Measurements from ENCODE around the gene OMA1. TPM values are rescaled to one million over a fixed set of nuclear protein-coding genes. Genes with fewer than 3 reads are reported as not detected.

Gene OMA1
- total RNA-seq, 1 experiment from 2014 or later: 21.9 TPM

GRCh38 chr1:58502519-58502918 is 44.0 kb downstream of the OMA1 start:
- no TSS peak for BruUV-seq (replicated peaks)
- no peak overlapping the region for H3K9ac ChIP-seq (ENCODE audit: low read length)
- TF ChIP-seq, protein P1, sequence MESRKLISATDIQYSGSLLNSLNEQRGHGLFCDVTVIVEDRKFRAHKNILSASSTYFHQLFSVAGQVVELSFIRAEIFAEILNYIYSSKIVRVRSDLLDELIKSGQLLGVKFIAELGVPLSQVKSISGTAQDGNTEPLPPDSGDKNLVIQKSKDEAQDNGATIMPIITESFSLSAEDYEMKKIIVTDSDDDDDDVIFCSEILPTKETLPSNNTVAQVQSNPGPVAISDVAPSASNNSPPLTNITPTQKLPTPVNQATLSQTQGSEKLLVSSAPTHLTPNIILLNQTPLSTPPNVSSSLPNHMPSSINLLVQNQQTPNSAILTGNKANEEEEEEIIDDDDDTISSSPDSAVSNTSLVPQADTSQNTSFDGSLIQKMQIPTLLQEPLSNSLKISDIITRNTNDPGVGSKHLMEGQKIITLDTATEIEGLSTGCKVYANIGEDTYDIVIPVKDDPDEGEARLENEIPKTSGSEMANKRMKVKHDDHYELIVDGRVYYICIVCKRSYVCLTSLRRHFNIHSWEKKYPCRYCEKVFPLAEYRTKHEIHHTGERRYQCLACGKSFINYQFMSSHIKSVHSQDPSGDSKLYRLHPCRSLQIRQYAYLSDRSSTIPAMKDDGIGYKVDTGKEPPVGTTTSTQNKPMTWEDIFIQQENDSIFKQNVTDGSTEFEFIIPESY (IDR thresholded peaks at IDR 0.05; ENCODE audit: extremely low read depth, insufficient replicate concordance, low read length): no peak
- no peak for TF ChIP-seq JUND (IDR thresholded peaks at IDR 0.05)
- no peak for TF ChIP-seq EZH2 (IDR thresholded peaks at IDR 0.05)
- no peak for TF ChIP-seq YY1 (IDR thresholded peaks at IDR 0.05; ENCODE audit: extremely low read depth, insufficient replicate concordance, low read depth, low read length)
- TF ChIP-seq SP1 (IDR thresholded peaks at IDR 0.05; ENCODE audit: low read depth): no peak
- intact Hi-C loops (cut with micrococcal nuclease): no loop called here
- H2AFZ ChIP-seq (ENCODE audit: low read depth, low read length, poor library complexity, severe bottlenecking): no peak overlapping the region
- no peaks in the 10 kb centered on the region for H4K20me1 ChIP-seq (ENCODE audit: insufficient read depth)
- no peak for DNase-seq (ENCODE audit: low read depth, low spot score)
- H3K36me3 ChIP-seq (ENCODE audit: control insufficient read depth in 1 of 2, insufficient read depth in 2 of 2, low read length in 2 of 2): no peaks in the 10 kb centered on the region
- no peaks in the 10 kb centered on the region for H3K79me2 ChIP-seq (ENCODE audit: insufficient read depth, low read length)
- H3K4me3 ChIP-seq (replicated peaks in 1 of 2; ENCODE audit: low read depth in 1 of 2, low read length in 2 of 2): no peak overlapping the region
- no peaks in the 10 kb centered on the region for H3K9me3 ChIP-seq (ENCODE audit: control insufficient read depth in 1 of 2, insufficient read depth in 1 of 2, low read depth in 1 of 2, low read length in 2 of 2)
- ChIA-PET POLR2A (no interaction called here), CTCF (no interaction called here), RAD21 (ENCODE audit: low non-redundant PET in 1 of 2, low total read pairs in 2 of 2, uncharacterized antibody in 2 of 2, unreplicated experiment in 2 of 2) (no interaction called here)
- no peak overlapping the region for H3K4me2 ChIP-seq (ENCODE audit: low read length)
- no peaks in the 10 kb centered on the region for H3K9me2 ChIP-seq (ENCODE audit: insufficient read depth)
- no peak for ATAC-seq
- no peaks in the 10 kb centered on the region for H3K4me1 ChIP-seq (ENCODE audit: control insufficient read depth in 1 of 2, insufficient read depth in 2 of 2, low read length in 2 of 2)
- H3K27ac ChIP-seq (ENCODE audit: low read depth, low read length): no peak overlapping the region
- no peaks in the 10 kb centered on the region for H3K27me3 ChIP-seq (ENCODE audit: insufficient read depth, low read length)

DNA sequence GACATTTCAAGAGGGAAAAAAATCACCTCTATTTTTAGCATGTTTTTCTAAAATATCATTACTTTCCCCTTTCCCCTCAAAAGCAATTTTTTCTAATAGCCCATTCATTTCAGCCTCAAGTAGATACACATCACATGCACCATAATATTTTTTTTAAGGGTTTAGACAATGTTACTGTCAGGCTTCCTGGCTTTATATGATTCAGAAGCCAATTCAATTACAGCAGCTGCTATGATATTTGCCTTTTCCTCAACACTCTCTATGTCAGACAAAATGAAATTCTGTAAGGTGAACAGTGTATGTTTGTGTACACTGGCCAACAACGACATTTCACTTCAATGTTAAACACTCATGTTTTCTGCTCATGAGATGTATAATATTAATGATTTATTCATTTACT is 46.5 kb downstream of the OMA1 start:
- DNase-seq (ENCODE audit: low read depth, low spot score) (no peak), ATAC-seq (no peak)
- ChIA-PET POLR2A (no interaction called here), RAD21 (ENCODE audit: low non-redundant PET in 1 of 2, low total read pairs in 2 of 2, uncharacterized antibody in 2 of 2, unreplicated experiment in 2 of 2) (no interaction called here), CTCF (no interaction called here)
- no peak overlapping the region for H2AFZ ChIP-seq (ENCODE audit: low read depth, low read length, poor library complexity, severe bottlenecking)
- no peak overlapping the region for H3K9ac ChIP-seq (ENCODE audit: low read length)
- BruUV-seq (replicated peaks): no TSS peak
- H3K36me3 ChIP-seq (ENCODE audit: control insufficient read depth in 1 of 2, insufficient read depth in 2 of 2, low read length in 2 of 2): no peaks in the 10 kb centered on the region
- H3K4me1 ChIP-seq (ENCODE audit: control insufficient read depth in 1 of 2, insufficient read depth in 2 of 2, low read length in 2 of 2): no peaks in the 10 kb centered on the region
- intact Hi-C loops (cut with micrococcal nuclease): no loop called here
- H3K9me2 ChIP-seq (ENCODE audit: insufficient read depth): no peaks in the 10 kb centered on the region
- no peak overlapping the region for H3K27ac ChIP-seq (ENCODE audit: low read depth, low read length)
- H3K27me3 ChIP-seq (ENCODE audit: insufficient read depth, low read length): no peaks in the 10 kb centered on the region
- H3K9me3 ChIP-seq (ENCODE audit: control insufficient read depth in 1 of 2, insufficient read depth in 1 of 2, low read depth in 1 of 2, low read length in 2 of 2): no peaks in the 10 kb centered on the region
- no peak overlapping the region for H3K4me2 ChIP-seq (ENCODE audit: low read length)
- TF ChIP-seq SP1 (IDR thresholded peaks at IDR 0.05; ENCODE audit: low read depth): no peak
- TF ChIP-seq, protein P2, sequence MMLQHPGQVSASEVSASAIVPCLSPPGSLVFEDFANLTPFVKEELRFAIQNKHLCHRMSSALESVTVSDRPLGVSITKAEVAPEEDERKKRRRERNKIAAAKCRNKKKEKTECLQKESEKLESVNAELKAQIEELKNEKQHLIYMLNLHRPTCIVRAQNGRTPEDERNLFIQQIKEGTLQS (IDR thresholded peaks at IDR 0.05): no peak
- TF ChIP-seq POLR2AphosphoS5 (IDR thresholded peaks at IDR 0.05; ENCODE audit: low read depth, low read length): no peak
- no peak for TF ChIP-seq REST (IDR thresholded peaks at IDR 0.05; ENCODE audit: low read depth)
- TF ChIP-seq POLR2A (IDR thresholded peaks at IDR 0.05; ENCODE audit: borderline replicate concordance, extremely low read depth, insufficient read depth, insufficient read length): no peak
- no peak for TF ChIP-seq CEBPB (IDR thresholded peaks at IDR 0.05; ENCODE audit: low read depth)
- H3K79me2 ChIP-seq (ENCODE audit: insufficient read depth, low read length): no peaks in the 10 kb centered on the region
- H4K20me1 ChIP-seq (ENCODE audit: insufficient read depth): no peaks in the 10 kb centered on the region
- H3K4me3 ChIP-seq (replicated peaks in 1 of 2; ENCODE audit: low read depth in 1 of 2, low read length in 2 of 2): no peak overlapping the region

All from HCT116 (cell line).